PFSK-1 (cell line): ENCODE data around the gene TRUB1.

ENCODE experiments used
- POLR2AphosphoS5 ChIP-seq: IDR thresholded peaks from 2 replicates; pipeline ENCODE4 v1.6.1; 2012; ENCODE audit warnings: low read depth, mild to moderate bottlenecking, control low read depth, low read length, moderate library complexity
- TAF1 ChIP-seq: IDR thresholded peaks from 2 replicates; pipeline ENCODE4 v1.6.1; 2012; ENCODE audit warnings: low read length, control low read depth, borderline replicate concordance; ENCODE audit not compliant: insufficient read depth

- TF ChIP-seq POLR2AphosphoS5: no peak
- TF ChIP-seq TAF1: no peak
These were observed 19.7 kb downstream of the TRUB1 start for GRCh38 chr10:114957673-114958072.
